ENCODE results near the gene DHX15.
A peak's percentile ranks its signal among the peaks of the same experiment; 100 is the strongest.
"Not testable (repeated sequence)": the region's sequence is repeated elsewhere in the genome, so short reads cannot be mapped to it uniquely, and the experiment has no call there.

Gene DHX15

DNA sequence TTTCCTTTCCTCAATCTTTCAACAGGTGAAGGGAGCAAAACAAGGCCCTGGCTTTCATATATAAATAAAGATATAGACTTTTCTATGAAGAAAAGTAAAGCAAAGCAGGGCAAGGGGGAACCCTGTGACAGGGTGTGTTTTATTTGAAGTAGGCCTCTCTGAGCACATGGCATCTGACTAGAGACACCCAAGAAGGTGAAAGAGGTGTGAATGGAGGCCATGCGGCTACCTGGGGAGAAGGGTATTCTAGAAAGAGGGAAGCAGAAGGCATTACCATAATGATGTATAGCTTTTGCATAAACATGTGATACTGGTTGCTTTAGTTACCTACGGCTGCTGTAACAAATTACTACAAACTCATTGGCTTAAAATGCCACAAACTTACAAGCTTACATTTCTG, 75.8 kb downstream of the DHX15 start:
- Mint-ChIP-seq H3K4me1 (no peaks in the 10 kb centered on the region), H3K9me3 (no peaks in the 10 kb centered on the region), H3K36me3 (no peaks in the 10 kb centered on the region), H3K27me3 (peaks cover 6% of the 10 kb centered on the region), H3K4me3 (no peak overlapping the region), H3K27ac (no peak overlapping the region)
- no peak for ATAC-seq (ENCODE audit: low read depth)
- DNase-seq (ENCODE audit: low spot score in 2 of 2): no peak

DNA sequence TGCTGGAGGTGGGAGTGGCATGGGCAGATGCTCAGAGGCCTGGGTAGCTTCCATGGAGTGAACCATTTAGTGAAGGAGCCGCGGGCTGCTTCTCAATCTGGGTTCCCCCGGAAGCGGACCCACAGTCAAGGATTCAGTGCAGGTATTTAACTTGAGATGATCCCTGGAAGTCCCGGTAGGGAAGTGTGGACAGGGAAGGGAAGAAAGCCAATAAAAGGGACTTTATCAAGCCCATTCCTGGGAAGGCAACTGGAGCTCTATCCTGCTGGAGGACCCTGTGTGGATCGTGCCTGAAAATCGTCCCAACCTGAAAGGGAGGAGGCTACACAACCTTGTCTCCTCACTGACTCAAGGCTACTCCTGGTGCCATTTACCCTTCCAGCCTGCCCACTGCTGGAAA, 76.9 kb downstream of the DHX15 start:
- H3K36me3 Mint-ChIP-seq: no peaks in the 10 kb centered on the region
- no peak overlapping the region for H3K4me3 Mint-ChIP-seq
- no peaks in the 10 kb centered on the region for H3K4me1 Mint-ChIP-seq
- H3K27me3 Mint-ChIP-seq: peaks cover 9% of the 10 kb centered on the region
- no peak overlapping the region for H3K27ac Mint-ChIP-seq
- no peak for DNase-seq (ENCODE audit: low spot score in 2 of 2)
- ATAC-seq (ENCODE audit: low read depth): no peak
- H3K9me3 Mint-ChIP-seq: no peaks in the 10 kb centered on the region

- peaks cover 15% of the 10 kb centered on the region for H3K27me3 Mint-ChIP-seq
- not testable (repeated sequence) for H3K27ac Mint-ChIP-seq; H3K36me3 Mint-ChIP-seq; ATAC-seq (ENCODE audit: low read depth); H3K9me3 Mint-ChIP-seq; H3K4me1 Mint-ChIP-seq; H3K4me3 Mint-ChIP-seq; DNase-seq (ENCODE audit: low spot score in 2 of 2)
Observed at GRCh38 chr4:24503090-24503489, 81.3 kb downstream of the DHX15 start.

DNA sequence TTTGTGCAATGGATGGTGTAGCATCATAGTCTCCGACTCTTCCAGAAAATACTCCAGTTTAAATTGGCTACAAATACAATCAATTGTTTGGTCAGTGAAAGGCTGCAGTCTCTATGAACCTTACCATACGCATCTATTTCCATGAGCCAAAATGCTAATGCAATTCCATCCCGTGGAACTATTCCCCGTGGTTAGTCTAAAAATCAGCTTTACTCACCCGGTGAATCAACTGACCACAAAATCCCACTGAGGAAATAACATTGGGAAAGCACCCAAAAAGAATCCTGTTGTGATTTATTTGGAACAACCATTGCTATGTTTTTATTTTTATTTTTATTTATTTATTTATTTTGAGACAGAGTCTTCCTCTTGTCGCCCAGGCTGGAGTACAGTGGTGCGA, 87.1 kb downstream of the DHX15 start:
- peaks cover 8% of the 10 kb centered on the region for H3K27me3 Mint-ChIP-seq
- DNase-seq (ENCODE audit: low spot score in 2 of 2) (no peak), ATAC-seq (ENCODE audit: low read depth) (no peak)
- H3K4me1 Mint-ChIP-seq: no peaks in the 10 kb centered on the region
- peaks cover 3% of the 10 kb centered on the region for H3K9me3 Mint-ChIP-seq
- H3K4me3 Mint-ChIP-seq: no peak overlapping the region
- H3K36me3 Mint-ChIP-seq: peaks cover 2% of the 10 kb centered on the region
- H3K27ac Mint-ChIP-seq: no peak overlapping the region

DNA sequence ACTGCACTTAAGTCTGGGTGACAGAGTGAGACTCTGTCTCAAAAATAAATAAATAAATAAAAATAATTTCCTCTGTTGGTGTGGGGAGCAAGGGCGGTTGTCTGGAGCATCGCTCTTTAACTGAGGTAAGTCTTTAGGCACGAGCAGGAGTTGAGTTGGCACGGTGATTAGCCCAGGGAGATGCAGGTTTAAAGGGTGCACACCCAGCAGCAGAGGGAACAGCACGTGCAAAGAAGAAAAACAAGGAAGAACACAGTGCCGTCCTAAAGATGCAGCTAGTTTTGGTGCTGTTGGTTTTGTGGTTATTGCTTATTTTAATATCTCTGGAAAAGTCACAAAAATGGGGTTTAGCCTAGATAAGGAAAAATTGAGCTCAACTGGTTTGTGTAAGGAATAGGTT, 87.8 kb downstream of the DHX15 start:
- H3K36me3 Mint-ChIP-seq: peaks cover 5% of the 10 kb centered on the region
- no peak overlapping the region for H3K27ac Mint-ChIP-seq
- peaks cover 11% of the 10 kb centered on the region for H3K27me3 Mint-ChIP-seq
- ATAC-seq (ENCODE audit: low read depth) (no peak), DNase-seq (ENCODE audit: low spot score in 2 of 2) (no peak)
- H3K4me1 Mint-ChIP-seq: no peaks in the 10 kb centered on the region
- peaks cover 7% of the 10 kb centered on the region for H3K9me3 Mint-ChIP-seq
- H3K4me3 Mint-ChIP-seq: no peak overlapping the region

- no peak overlapping the region for H3K4me3 Mint-ChIP-seq
- ATAC-seq (ENCODE audit: low read depth) (no peak), DNase-seq (ENCODE audit: low spot score in 2 of 2) (no peak)
- H3K4me1 Mint-ChIP-seq: no peaks in the 10 kb centered on the region
- H3K27me3 Mint-ChIP-seq: peaks cover 8% of the 10 kb centered on the region
- peaks cover 3% of the 10 kb centered on the region for H3K36me3 Mint-ChIP-seq
- no peak overlapping the region for H3K27ac Mint-ChIP-seq
- peaks cover 6% of the 10 kb centered on the region for H3K9me3 Mint-ChIP-seq
Observed at GRCh38 chr4:24495388-24495787, 89.0 kb downstream of the DHX15 start.

DNA sequence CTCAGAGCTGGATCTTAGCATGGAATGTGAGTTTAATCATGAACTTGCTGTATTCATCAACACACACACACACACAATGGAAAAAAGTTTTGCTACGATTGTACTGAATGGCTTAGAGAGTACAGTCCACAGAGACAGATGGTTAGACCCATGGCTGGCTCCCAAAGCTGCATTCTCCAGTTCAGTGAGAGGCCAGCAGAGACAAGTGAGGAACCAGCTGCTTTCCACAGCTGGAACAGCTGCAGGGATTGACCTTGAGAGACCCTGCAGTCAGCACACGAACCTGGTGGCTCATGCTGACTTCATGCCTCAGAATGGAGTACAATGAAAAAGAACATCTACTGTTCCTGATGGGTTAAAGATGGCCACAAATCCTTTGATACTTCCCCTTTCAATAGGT, 94.5 kb downstream of the DHX15 start:
- Mint-ChIP-seq H3K36me3 (peaks cover 3% of the 10 kb centered on the region), H3K4me1 (peaks cover 3% of the 10 kb centered on the region), H3K27me3 (peaks cover 18% of the 10 kb centered on the region), H3K4me3 (no peak overlapping the region), H3K27ac (no peak overlapping the region), H3K9me3 (peaks cover 6% of the 10 kb centered on the region)
- ATAC-seq (ENCODE audit: low read depth) (no peak), DNase-seq (ENCODE audit: low spot score in 2 of 2) (no peak)

DNA sequence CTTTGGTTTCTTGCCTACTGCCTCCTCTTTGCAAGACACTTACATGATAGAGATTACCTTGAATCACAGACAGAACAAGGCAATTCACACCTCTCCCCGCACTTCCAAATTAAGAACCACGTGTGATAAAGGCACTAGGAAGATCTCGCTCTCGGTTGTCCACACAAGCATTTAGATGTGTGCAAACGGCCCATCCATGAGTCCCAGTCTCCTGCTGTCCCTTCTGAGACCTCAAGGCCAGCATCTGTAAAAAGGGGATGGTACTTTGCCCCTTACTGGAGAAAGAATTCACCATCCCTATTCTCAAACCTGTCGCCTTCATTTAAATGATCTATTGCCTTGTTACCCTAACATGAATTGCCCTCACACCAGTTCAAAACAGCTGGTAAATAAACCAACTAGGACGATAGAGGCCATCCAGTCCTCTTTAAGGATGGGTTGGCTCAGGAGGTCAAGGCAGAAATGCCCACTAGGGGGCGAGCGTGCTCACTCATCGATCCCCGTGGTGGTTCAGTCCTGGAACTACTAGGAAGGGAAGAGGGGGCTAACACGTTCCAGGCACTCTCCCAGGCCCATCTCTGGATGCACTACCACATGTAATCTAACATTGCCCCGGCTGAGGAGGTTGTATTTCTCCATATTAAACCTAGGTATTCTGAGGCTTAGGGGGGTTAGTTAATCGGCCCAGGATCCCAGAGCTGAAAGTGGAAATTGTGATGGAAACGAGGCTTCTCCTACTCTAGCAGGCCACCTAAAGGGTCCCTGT, 95.8 kb downstream of the DHX15 start:
- Mint-ChIP-seq H3K27me3 (peaks cover 18% of the 10 kb centered on the region), H3K4me3 (no peak overlapping the region), H3K4me1 (peaks cover 3% of the 10 kb centered on the region), H3K27ac (no peak overlapping the region), H3K36me3 (peaks cover 3% of the 10 kb centered on the region), H3K9me3 (peaks cover 6% of the 10 kb centered on the region)
- peak; percentile 27 for ATAC-seq (ENCODE audit: low read depth)
- DNase-seq (ENCODE audit: low spot score in 2 of 2): peak in 1 of 2 donors; percentile 29

GRCh38 chr4:24482871-24483270, 101.5 kb downstream of the DHX15 start:
- no peak overlapping the region for H3K27ac Mint-ChIP-seq
- DNase-seq (ENCODE audit: low spot score in 2 of 2) (no peak), ATAC-seq (ENCODE audit: low read depth) (no peak)
- peaks cover 18% of the 10 kb centered on the region for H3K27me3 Mint-ChIP-seq
- H3K4me1 Mint-ChIP-seq: no peaks in the 10 kb centered on the region
- no peaks in the 10 kb centered on the region for H3K36me3 Mint-ChIP-seq
- H3K9me3 Mint-ChIP-seq: no peaks in the 10 kb centered on the region
- H3K4me3 Mint-ChIP-seq: no peak overlapping the region

- H3K27me3 Mint-ChIP-seq: peaks cover 21% of the 10 kb centered on the region
- DNase-seq (ENCODE audit: low spot score in 2 of 2): no peak
- H3K36me3 Mint-ChIP-seq: no peaks in the 10 kb centered on the region
- H3K4me1 Mint-ChIP-seq: peaks cover 3% of the 10 kb centered on the region
- no peak overlapping the region for H3K27ac Mint-ChIP-seq
- H3K9me3 Mint-ChIP-seq: no peaks in the 10 kb centered on the region
- no peak for ATAC-seq (ENCODE audit: low read depth)
- H3K4me3 Mint-ChIP-seq: no peak overlapping the region
Observed at GRCh38 chr4:24477919-24478318, 106.4 kb downstream of the DHX15 start.

All from memory B cell (primary cell).